ENCODE data around the gene HS6ST2. TPM values are rescaled to one million over a fixed set of nuclear protein-coding genes. Genes with fewer than 3 reads are reported as not detected.
"Not testable (repeated sequence)": the region's sequence is repeated elsewhere in the genome, so short reads cannot be mapped to it uniquely, and the experiment has no call there.

HS6ST2 gene
- total RNA-seq, 1 donor from 2014 or later, result 35.8 TPM

- H3K27me3 Mint-ChIP-seq, result peaks cover 31% of the 10 kb centered on the region
- H3K27ac Mint-ChIP-seq, result peak overlapping the region; percentile 63
- H3K9me3 Mint-ChIP-seq, result peaks cover 12% of the 10 kb centered on the region
- peaks cover 18% of the 10 kb centered on the region for H3K36me3 Mint-ChIP-seq
- H3K4me3 Mint-ChIP-seq, result peak overlapping the region; percentile 93
- no peak for TF ChIP-seq CTCF (conservative IDR thresholded peaks at IDR 0.05)
- DNase-seq (ENCODE audit: extremely low spot score, unreplicated experiment), result no peak
- peaks cover 30% of the 10 kb centered on the region for H3K4me1 Mint-ChIP-seq (ENCODE audit: unreplicated experiment)
Observed at GRCh38 chrX:132955690-132956089, 2.7 kb downstream of the HS6ST2 start.

GRCh38 chrX:132954323-132954722 lies 4.1 kb downstream of the HS6ST2 start:
- peaks cover 28% of the 10 kb centered on the region for H3K27me3 Mint-ChIP-seq
- H3K4me3 Mint-ChIP-seq, result peak overlapping the region; percentile 93
- peaks cover 18% of the 10 kb centered on the region for H3K36me3 Mint-ChIP-seq
- H3K27ac Mint-ChIP-seq, result no peak overlapping the region
- peaks cover 14% of the 10 kb centered on the region for H3K9me3 Mint-ChIP-seq
- no peak for DNase-seq (ENCODE audit: extremely low spot score, unreplicated experiment)
- peaks cover 24% of the 10 kb centered on the region for H3K4me1 Mint-ChIP-seq (ENCODE audit: unreplicated experiment)
- no peak for TF ChIP-seq CTCF (conservative IDR thresholded peaks at IDR 0.05)

- Mint-ChIP-seq H3K9me3 (peaks cover 14% of the 10 kb centered on the region), H3K27me3 (peaks cover 18% of the 10 kb centered on the region), H3K4me3 (peak overlapping the region; percentile 9), H3K36me3 (peaks cover 18% of the 10 kb centered on the region), H3K27ac (no peak overlapping the region), H3K4me1 (ENCODE audit: unreplicated experiment) (peaks cover 19% of the 10 kb centered on the region)
- TF ChIP-seq CTCF (conservative IDR thresholded peaks at IDR 0.05), result no peak
- no peak for DNase-seq (ENCODE audit: extremely low spot score, unreplicated experiment)
Observed at GRCh38 chrX:132953354-132953753, 5.1 kb downstream of the HS6ST2 start.

GRCh38 chrX:132948648-132949260 lies 9.7 kb downstream of the HS6ST2 start:
- DNase-seq (ENCODE audit: extremely low spot score, unreplicated experiment), result no peak
- Mint-ChIP-seq H3K27ac (peak overlapping the region; percentile 54), H3K36me3 (peaks cover 24% of the 10 kb centered on the region), H3K4me1 (ENCODE audit: unreplicated experiment) (peaks cover 9% of the 10 kb centered on the region), H3K27me3 (no peaks in the 10 kb centered on the region), H3K9me3 (peaks cover 9% of the 10 kb centered on the region), H3K4me3 (no peak overlapping the region)
- TF ChIP-seq CTCF (conservative IDR thresholded peaks at IDR 0.05), result peak; percentile 72

- H3K27ac Mint-ChIP-seq; H3K9me3 Mint-ChIP-seq; H3K27me3 Mint-ChIP-seq; DNase-seq (ENCODE audit: extremely low spot score, unreplicated experiment); H3K4me3 Mint-ChIP-seq: not testable (repeated sequence)
- Mint-ChIP-seq H3K4me1 (ENCODE audit: unreplicated experiment) (peaks cover 10% of the 10 kb centered on the region), H3K36me3 (peaks cover 12% of the 10 kb centered on the region)
Observed at GRCh38 chrX:132945055-132945599, 13.3 kb downstream of the HS6ST2 start.

- Mint-ChIP-seq H3K36me3 (peaks cover 17% of the 10 kb centered on the region), H3K4me1 (ENCODE audit: unreplicated experiment) (peaks cover 7% of the 10 kb centered on the region), H3K27me3 (no peaks in the 10 kb centered on the region), H3K9me3 (peaks cover 4% of the 10 kb centered on the region), H3K4me3 (peak overlapping the region; percentile 72), H3K27ac (peak overlapping the region; percentile 92)
- TF ChIP-seq CTCF (conservative IDR thresholded peaks at IDR 0.05), result peak; percentile 68
- no peak for DNase-seq (ENCODE audit: extremely low spot score, unreplicated experiment)
Observed at GRCh38 chrX:132940727-132941327, 17.6 kb downstream of the HS6ST2 start.

All from type B pancreatic cell (in vitro differentiated cells).